ENCODE data around the gene PTRH1.

The PTRH1 gene

GRCh38 chr9:127720031-127720864, 4.8 kb upstream of the PTRH1 start:
- no peak for DNase-seq

- DNase-seq = no peak
Measured at GRCh38 chr9:127717766-127718165, 2.3 kb upstream of the PTRH1 start.

GRCh38 chr9:127716412-127716811, 949 bp upstream of the PTRH1 start:
- no peak for DNase-seq

- peak in 1 of 2 donors; percentile 19 for DNase-seq
Measured at GRCh38 chr9:127714951-127715469, 453 bp downstream of the PTRH1 start.

GRCh38 chr9:127714020-127714750, 1.3 kb downstream of the PTRH1 start:
- DNase-seq = no peak

GRCh38 chr9:127712867-127713266, 2.6 kb downstream of the PTRH1 start:
- no peak for DNase-seq

- DNase-seq = no peak
Measured at GRCh38 chr9:127712371-127712770, 3.1 kb downstream of the PTRH1 start.

- no peak for DNase-seq
Measured at GRCh38 chr9:127711831-127712274, 3.6 kb downstream of the PTRH1 start.

- DNase-seq = no peak
Measured at GRCh38 chr9:127711226-127711701, 4.2 kb downstream of the PTRH1 start.

- no peak for DNase-seq
Measured at GRCh38 chr9:127710204-127710783, 5.2 kb downstream of the PTRH1 start.

- no peak for DNase-seq
Measured at GRCh38 chr9:127708952-127709587, 6.4 kb downstream of the PTRH1 start.

- no peak for DNase-seq
Measured at GRCh38 chr9:127707766-127708165, 7.7 kb downstream of the PTRH1 start.

- no peak for DNase-seq
Measured at GRCh38 chr9:127706836-127707241, 8.6 kb downstream of the PTRH1 start, which contains the start of gene CFAP157. CFAP157 (plus strand) TSS chr9:127706988; CDS start chr9:127707032, 44 bp downstream.

GRCh38 chr9:127705577-127706379, 9.7 kb downstream of the PTRH1 start:
- DNase-seq = no peak

GRCh38 chr9:127703289-127703946, 12.0 kb downstream of the PTRH1 start:
- DNase-seq = no peak

- DNase-seq = no peak
Measured at GRCh38 chr9:127700594-127701255, 14.7 kb downstream of the PTRH1 start.

GRCh38 chr9:127700140-127700539, 15.3 kb downstream of the PTRH1 start:
- no peak for DNase-seq

GRCh38 chr9:127698985-127699670, 16.3 kb downstream of the PTRH1 start:
- DNase-seq = peak; percentile 98 to 99

GRCh38 chr9:127698386-127698785, 17.1 kb downstream of the PTRH1 start:
- DNase-seq = no peak

- DNase-seq = no peak
Measured at GRCh38 chr9:127697575-127697974, 17.9 kb downstream of the PTRH1 start.
